Measurements from ENCODE around the gene DNAJB8.

DNAJB8 gene

GRCh38 chr3:128445357-128445756 is 21.3 kb downstream of the DNAJB8 start:
- no peaks in the 10 kb centered on the region for H3K9me3 ChIP-seq (ENCODE audit: control extremely low read depth in 1 of 5, control insufficient read depth in 4 of 5, insufficient read depth in 2 of 5, low read depth in 1 of 5, low read length in 4 of 5)
- H3K27me3 ChIP-seq (replicated peaks in 2 of 5; ENCODE audit: control insufficient read depth in 4 of 5, insufficient read depth in 5 of 5, low read length in 4 of 5) = peaks cover 0 to 11% (median 0%) of the 10 kb centered on the region in 5 experiments
- no CpG with 5 or more reads among the region's 1 CpG for WGBS (ENCODE audit: insufficient coverage)
- ChIA-PET POLR2A (no interaction called here), CTCF (no interaction called here)
- DNase-seq = no peak
- H3K4me3 ChIP-seq (ENCODE audit: control insufficient read depth in 1 of 7, extremely low read depth in 1 of 7, insufficient read depth in 4 of 7, low read depth in 2 of 7, low read length in 6 of 7) = no peak overlapping the region
- no peaks in the 10 kb centered on the region for H3K36me3 ChIP-seq (ENCODE audit: control insufficient read depth in 4 of 4, insufficient read depth in 4 of 4, low read length in 3 of 4)
- H3K27ac ChIP-seq (ENCODE audit: insufficient read depth in 1 of 2, low read depth in 1 of 2, low read length in 2 of 2, poor library complexity in 1 of 2, severe bottlenecking in 2 of 2) = no peak overlapping the region
- H3K4me1 ChIP-seq (ENCODE audit: control extremely low read depth in 1 of 4, control insufficient read depth in 4 of 4, insufficient read depth in 4 of 4, low read length in 3 of 4) = peaks cover 0 to 9% (median 5%) of the 10 kb centered on the region in 4 experiments

- no peak overlapping the region for H3K4me3 ChIP-seq (ENCODE audit: control insufficient read depth in 1 of 7, extremely low read depth in 1 of 7, insufficient read depth in 4 of 7, low read depth in 2 of 7, low read length in 6 of 7)
- WGBS (ENCODE audit: insufficient coverage) = 90% methylated on average over 3 of the region's 3 CpGs
- H3K9me3 ChIP-seq (ENCODE audit: control extremely low read depth in 1 of 5, control insufficient read depth in 4 of 5, insufficient read depth in 2 of 5, low read depth in 1 of 5, low read length in 4 of 5) = no peaks in the 10 kb centered on the region
- DNase-seq = no peak
- ChIA-PET CTCF (no interaction called here), POLR2A (interaction anchor here (0.7 kb wide), 1 partner anchor 171 kb away, joined by 3 read pairs; no protein-coding TSS in a partner anchor)
- H3K27ac ChIP-seq (ENCODE audit: insufficient read depth in 1 of 2, low read depth in 1 of 2, low read length in 2 of 2, poor library complexity in 1 of 2, severe bottlenecking in 2 of 2) = no peak overlapping the region
- no peaks in the 10 kb centered on the region for H3K36me3 ChIP-seq (ENCODE audit: control insufficient read depth in 4 of 4, insufficient read depth in 4 of 4, low read length in 3 of 4)
- H3K27me3 ChIP-seq (replicated peaks in 2 of 5; ENCODE audit: control insufficient read depth in 4 of 5, insufficient read depth in 5 of 5, low read length in 4 of 5) = peaks cover 0 to 12% (median 0%) of the 10 kb centered on the region in 5 experiments
- H3K4me1 ChIP-seq (ENCODE audit: control extremely low read depth in 1 of 4, control insufficient read depth in 4 of 4, insufficient read depth in 4 of 4, low read length in 3 of 4) = peaks cover 0 to 8% (median 5%) of the 10 kb centered on the region in 4 experiments
Measured at GRCh38 chr3:128443771-128444170, 22.9 kb downstream of the DNAJB8 start.

GRCh38 chr3:128442949-128443348 is 23.7 kb downstream of the DNAJB8 start:
- Histone ChIP-seq H3K4me3 (ENCODE audit: control insufficient read depth in 1 of 7, extremely low read depth in 1 of 7, insufficient read depth in 4 of 7, low read depth in 2 of 7, low read length in 6 of 7) (no peak overlapping the region), H3K27me3 (replicated peaks in 2 of 5; ENCODE audit: control insufficient read depth in 4 of 5, insufficient read depth in 5 of 5, low read length in 4 of 5) (peaks cover 0 to 12% (median 0%) of the 10 kb centered on the region in 5 experiments), H3K4me1 (ENCODE audit: control extremely low read depth in 1 of 4, control insufficient read depth in 4 of 4, insufficient read depth in 4 of 4, low read length in 3 of 4) (peaks cover 0 to 3% (median 0%) of the 10 kb centered on the region in 4 experiments), H3K36me3 (ENCODE audit: control insufficient read depth in 4 of 4, insufficient read depth in 4 of 4, low read length in 3 of 4) (no peaks in the 10 kb centered on the region), H3K27ac (ENCODE audit: insufficient read depth in 1 of 2, low read depth in 1 of 2, low read length in 2 of 2, poor library complexity in 1 of 2, severe bottlenecking in 2 of 2) (no peak overlapping the region), H3K9me3 (ENCODE audit: control extremely low read depth in 1 of 5, control insufficient read depth in 4 of 5, insufficient read depth in 2 of 5, low read depth in 1 of 5, low read length in 4 of 5) (no peaks in the 10 kb centered on the region)
- CTCF ChIA-PET = interaction anchor here (1.1 to 1.9 kb wide), 2 partner anchors 10 to 39 kb away, joined by 3 to 5 read pairs; no protein-coding TSS in a partner anchor
- POLR2A ChIA-PET = no interaction called here
- DNase-seq = no peak
- WGBS (ENCODE audit: insufficient coverage) = 97% methylated on average over 5 of the region's 6 CpGs

- ChIA-PET CTCF (interaction anchor here (0.6 to 2.7 kb wide), 6 partner anchors 10 to 248 kb away, joined by 3 to 8 read pairs (median 5); no protein-coding TSS in a partner anchor), POLR2A (no interaction called here)
- Histone ChIP-seq H3K27me3 (replicated peaks in 2 of 5; ENCODE audit: control insufficient read depth in 4 of 5, insufficient read depth in 5 of 5, low read length in 4 of 5) (peaks cover 0 to 8% (median 0%) of the 10 kb centered on the region in 5 experiments), H3K4me1 (ENCODE audit: control extremely low read depth in 1 of 4, control insufficient read depth in 4 of 4, insufficient read depth in 4 of 4, low read length in 3 of 4) (no peaks in the 10 kb centered on the region), H3K4me3 (ENCODE audit: control insufficient read depth in 1 of 7, extremely low read depth in 1 of 7, insufficient read depth in 4 of 7, low read depth in 2 of 7, low read length in 6 of 7) (no peak overlapping the region), H3K27ac (ENCODE audit: insufficient read depth in 1 of 2, low read depth in 1 of 2, low read length in 2 of 2, poor library complexity in 1 of 2, severe bottlenecking in 2 of 2) (no peak overlapping the region), H3K36me3 (ENCODE audit: control insufficient read depth in 4 of 4, insufficient read depth in 4 of 4, low read length in 3 of 4) (no peaks in the 10 kb centered on the region), H3K9me3 (ENCODE audit: control extremely low read depth in 1 of 5, control insufficient read depth in 4 of 5, insufficient read depth in 2 of 5, low read depth in 1 of 5, low read length in 4 of 5) (no peaks in the 10 kb centered on the region)
- DNase-seq = no peak
- 91% methylated on average over 7 of the region's 7 CpGs for WGBS (ENCODE audit: insufficient coverage)
Measured at GRCh38 chr3:128442070-128442469, 24.6 kb downstream of the DNAJB8 start.

- Histone ChIP-seq H3K9me3 (ENCODE audit: control extremely low read depth in 1 of 5, control insufficient read depth in 4 of 5, insufficient read depth in 2 of 5, low read depth in 1 of 5, low read length in 4 of 5) (no peaks in the 10 kb centered on the region), H3K27me3 (replicated peaks in 2 of 5; ENCODE audit: control insufficient read depth in 4 of 5, insufficient read depth in 5 of 5, low read length in 4 of 5) (peaks cover 0 to 7% (median 0%) of the 10 kb centered on the region in 5 experiments)
- POLR2A ChIA-PET = no interaction called here
Measured at GRCh38 chr3:128439226-128439625, 27.5 kb downstream of the DNAJB8 start.

GRCh38 chr3:128438488-128439072 is 28.1 kb downstream of the DNAJB8 start:
- Histone ChIP-seq H3K27ac (ENCODE audit: insufficient read depth in 1 of 2, low read depth in 1 of 2, low read length in 2 of 2, poor library complexity in 1 of 2, severe bottlenecking in 2 of 2) (no peak overlapping the region), H3K4me3 (ENCODE audit: control insufficient read depth in 1 of 7, extremely low read depth in 1 of 7, insufficient read depth in 4 of 7, low read depth in 2 of 7, low read length in 6 of 7) (no peak overlapping the region), H3K36me3 (ENCODE audit: control insufficient read depth in 4 of 4, insufficient read depth in 4 of 4, low read length in 3 of 4) (no peaks in the 10 kb centered on the region), H3K4me1 (ENCODE audit: control extremely low read depth in 1 of 4, control insufficient read depth in 4 of 4, insufficient read depth in 4 of 4, low read length in 3 of 4) (no peaks in the 10 kb centered on the region), H3K27me3 (replicated peaks in 2 of 5; ENCODE audit: control insufficient read depth in 4 of 5, insufficient read depth in 5 of 5, low read length in 4 of 5) (peaks cover 0 to 7% (median 6%) of the 10 kb centered on the region in 5 experiments), H3K9me3 (ENCODE audit: control extremely low read depth in 1 of 5, control insufficient read depth in 4 of 5, insufficient read depth in 2 of 5, low read depth in 1 of 5, low read length in 4 of 5) (no peaks in the 10 kb centered on the region)
- ChIA-PET POLR2A (no interaction called here), CTCF (interaction anchor here (0.8 to 1.6 kb wide), 10 partner anchors 8 to 143 kb away, joined by 3 to 7 read pairs (median 4); no protein-coding TSS in a partner anchor)
- DNase-seq = peak in 2 of 3 donors; percentile 24 to 39
- WGBS (ENCODE audit: insufficient coverage) = 96% methylated on average over 5 of the region's 6 CpGs

More at GRCh38 chr3:128439226-128439625, 27.5 kb downstream of the DNAJB8 start:
- no peak for DNase-seq
- WGBS (ENCODE audit: insufficient coverage) = 95% methylated on average over 3 of the region's 3 CpGs
- no peaks in the 10 kb centered on the region for H3K36me3 ChIP-seq (ENCODE audit: control insufficient read depth in 4 of 4, insufficient read depth in 4 of 4, low read length in 3 of 4)
- H3K27ac ChIP-seq (ENCODE audit: insufficient read depth in 1 of 2, low read depth in 1 of 2, low read length in 2 of 2, poor library complexity in 1 of 2, severe bottlenecking in 2 of 2) = no peak overlapping the region
- CTCF ChIA-PET = interaction anchor here (0.8 to 1.6 kb wide), 7 partner anchors 7 to 142 kb away, joined by 3 to 7 read pairs (median 4); no protein-coding TSS in a partner anchor
- H3K4me3 ChIP-seq (ENCODE audit: control insufficient read depth in 1 of 7, extremely low read depth in 1 of 7, insufficient read depth in 4 of 7, low read depth in 2 of 7, low read length in 6 of 7) = no peak overlapping the region
- no peaks in the 10 kb centered on the region for H3K4me1 ChIP-seq (ENCODE audit: control extremely low read depth in 1 of 4, control insufficient read depth in 4 of 4, insufficient read depth in 4 of 4, low read length in 3 of 4)

GRCh38 chr3:128436214-128436613 is 30.5 kb downstream of the DNAJB8 start:
- Histone ChIP-seq H3K9me3 (ENCODE audit: control extremely low read depth in 1 of 5, control insufficient read depth in 4 of 5, insufficient read depth in 2 of 5, low read depth in 1 of 5, low read length in 4 of 5) (no peaks in the 10 kb centered on the region), H3K27ac (ENCODE audit: insufficient read depth in 1 of 2, low read depth in 1 of 2, low read length in 2 of 2, poor library complexity in 1 of 2, severe bottlenecking in 2 of 2) (no peak overlapping the region), H3K27me3 (replicated peaks in 2 of 5; ENCODE audit: control insufficient read depth in 4 of 5, insufficient read depth in 5 of 5, low read length in 4 of 5) (peaks cover 0 to 28% (median 11%) of the 10 kb centered on the region in 5 experiments), H3K36me3 (ENCODE audit: control insufficient read depth in 4 of 4, insufficient read depth in 4 of 4, low read length in 3 of 4) (no peaks in the 10 kb centered on the region), H3K4me3 (ENCODE audit: control insufficient read depth in 1 of 7, extremely low read depth in 1 of 7, insufficient read depth in 4 of 7, low read depth in 2 of 7, low read length in 6 of 7) (no peak overlapping the region), H3K4me1 (ENCODE audit: control extremely low read depth in 1 of 4, control insufficient read depth in 4 of 4, insufficient read depth in 4 of 4, low read length in 3 of 4) (peaks cover 0 to 13% (median 9%) of the 10 kb centered on the region in 4 experiments)
- 100% methylated on average over 2 of the region's 3 CpGs for WGBS (ENCODE audit: insufficient coverage)
- DNase-seq = no peak
- CTCF ChIA-PET = interaction anchor here (1.2 to 5.3 kb wide), 7 partner anchors 9 to 148 kb away, joined by 4 to 31 read pairs (median 6); partner anchors contain the start of gene GATA2
- POLR2A ChIA-PET = no interaction called here

Measured in common myeloid progenitor, CD34-positive (primary cell).